Effector memory CD4-positive, alpha-beta T cell (primary cell): ENCODE measurements around the gene NOSTRIN.

Experiments used
- DNase-seq, 3 donors: peaks; one replicate each; pipeline ENCODE4 v3.0.0-alpha.2; 2020
- H3K27ac ChIP-seq: 2 replicates; pipeline ENCODE4 v1.7.0; 2013; ENCODE audit warnings: mild to moderate bottlenecking, low read length, moderate library complexity; ENCODE audit not compliant: insufficient read depth, poor library complexity, severe bottlenecking
- H3K27me3 ChIP-seq: replicated peaks from 2 replicates; pipeline ENCODE4 v1.7.0; 2013; ENCODE audit warnings: mild to moderate bottlenecking, low read length; ENCODE audit not compliant: insufficient read depth, control insufficient read depth, poor library complexity, severe bottlenecking
- H3K36me3 ChIP-seq: 2 replicates; pipeline ENCODE4 v1.7.0; 2013; ENCODE audit warnings: mild to moderate bottlenecking, low read length, moderate library complexity; ENCODE audit not compliant: control insufficient read depth, insufficient read depth
- H3K4me1 ChIP-seq: 2 replicates; pipeline ENCODE4 v1.7.0; 2013; ENCODE audit warnings: low read length, mild to moderate bottlenecking; ENCODE audit not compliant: control insufficient read depth, insufficient read depth, poor library complexity, severe bottlenecking
- H3K4me3 ChIP-seq: 2 replicates; pipeline ENCODE4 v1.7.0; 2013; ENCODE audit warnings: low read length, low read depth, mild to moderate bottlenecking; ENCODE audit not compliant: insufficient read depth, poor library complexity, severe bottlenecking
- H3K9me3 ChIP-seq: 2 replicates; pipeline ENCODE4 v1.7.0; 2013; ENCODE audit warnings: mild to moderate bottlenecking, low read length, moderate library complexity; ENCODE audit not compliant: control insufficient read depth

Gene NOSTRIN

GRCh38 chr2:168912901-168913369, 110.5 kb downstream of the NOSTRIN start:
- Histone ChIP-seq H3K4me1 (peaks cover 2% of the 10 kb centered on the region), H3K36me3 (no peaks in the 10 kb centered on the region), H3K9me3 (no peaks in the 10 kb centered on the region), H3K4me3 (no peak overlapping the region), H3K27ac (no peak overlapping the region), H3K27me3 (peaks cover 4% of the 10 kb centered on the region)
- DNase-seq, result no peak

GRCh38 chr2:168913495-168913894, 111.1 kb downstream of the NOSTRIN start:
- no peaks in the 10 kb centered on the region for H3K36me3 ChIP-seq
- peaks cover 4% of the 10 kb centered on the region for H3K27me3 ChIP-seq
- no peak overlapping the region for H3K4me3 ChIP-seq
- no peak overlapping the region for H3K27ac ChIP-seq
- H3K4me1 ChIP-seq, result peaks cover 2% of the 10 kb centered on the region
- no peak for DNase-seq
- no peaks in the 10 kb centered on the region for H3K9me3 ChIP-seq
